HG03442 (cell line): ENCODE results near the gene CUBN.

Experiments used
- ATAC-seq: cut with Tn5 transposase; IDR thresholded peaks from one replicate; pipeline ENCODE4 v1.9.1; 2021; ENCODE audit warnings: mild to moderate bottlenecking, moderate library complexity; ENCODE audit not compliant: unreplicated experiment

The CUBN gene

DNA sequence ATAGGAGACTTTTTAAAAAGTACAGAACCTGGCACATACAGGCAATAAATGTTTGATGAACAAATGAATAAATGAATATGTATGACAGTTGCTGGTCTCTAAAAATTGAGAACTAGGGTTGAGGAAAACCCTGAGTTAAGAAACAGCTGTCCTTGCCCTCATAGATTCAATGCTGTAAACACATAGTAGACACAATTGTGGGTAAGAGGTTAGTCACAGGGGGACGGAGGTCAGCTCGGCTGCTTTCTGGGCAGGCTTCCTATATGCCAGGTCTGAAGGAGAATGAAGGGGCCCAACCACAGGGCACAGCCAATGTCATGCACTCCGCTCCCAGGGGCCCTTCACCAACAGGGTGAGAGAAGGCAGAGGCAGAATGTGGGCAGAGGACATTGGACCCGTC lies 169.1 kb downstream of the CUBN start:
- ATAC-seq, result no peak

GRCh38 chr10:16957038-16957437 lies 172.6 kb downstream of the CUBN start:
- no peak for ATAC-seq

DNA sequence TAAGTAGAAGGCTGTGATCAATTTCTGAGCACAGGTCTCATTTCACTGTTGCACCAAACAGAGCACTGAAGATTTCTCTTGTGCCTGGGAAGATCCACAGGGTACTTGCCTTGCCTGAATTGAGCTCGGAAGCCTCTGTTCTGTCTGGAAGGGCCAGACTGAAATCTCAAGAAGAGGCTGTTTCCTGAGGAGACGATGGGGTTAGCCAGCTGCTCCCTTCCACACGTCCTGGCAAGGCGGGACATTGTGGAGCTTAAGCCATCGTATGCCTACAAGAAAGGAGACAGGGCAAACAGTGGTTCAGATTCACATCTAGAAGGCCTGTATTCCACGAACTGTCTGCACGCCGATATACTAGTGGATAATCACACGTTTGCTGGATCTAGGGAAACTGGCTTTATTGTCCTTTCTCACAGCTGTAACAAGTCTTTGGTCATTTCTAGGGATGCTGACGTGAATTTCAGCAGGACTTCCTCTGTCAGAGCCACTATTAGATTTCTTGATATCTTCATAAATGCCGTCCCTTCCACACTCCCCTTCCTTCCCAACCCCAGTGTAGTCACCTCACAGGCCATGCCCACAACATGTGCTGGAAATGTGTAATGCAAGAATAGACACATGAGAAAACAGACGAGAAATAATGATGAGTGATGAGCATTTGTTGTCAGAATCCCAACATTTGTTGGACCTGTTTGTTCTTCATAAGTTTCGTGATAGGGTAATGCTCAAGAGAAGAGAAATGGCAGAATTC lies 175.2 kb downstream of the CUBN start:
- ATAC-seq, result no peak

DNA sequence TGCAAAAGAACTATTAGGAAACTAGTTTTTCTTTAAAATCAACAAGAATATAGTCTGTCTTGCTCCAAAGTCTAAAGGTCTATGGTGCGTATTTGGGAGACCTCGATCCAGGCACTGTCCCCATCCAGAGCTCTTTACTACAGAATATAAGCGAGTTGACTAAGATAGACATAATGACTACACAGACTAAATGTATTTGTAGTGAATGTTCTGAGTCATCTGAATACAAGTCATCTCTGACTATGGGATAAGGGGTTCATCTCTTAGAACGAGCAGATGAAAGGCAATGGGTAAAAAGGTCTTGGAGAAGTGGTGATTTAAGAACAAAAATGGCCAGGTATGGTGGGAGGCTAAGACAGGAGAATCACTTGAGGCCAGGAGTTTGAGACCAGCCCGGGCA lies 176.3 kb downstream of the CUBN start:
- ATAC-seq, result no peak

DNA sequence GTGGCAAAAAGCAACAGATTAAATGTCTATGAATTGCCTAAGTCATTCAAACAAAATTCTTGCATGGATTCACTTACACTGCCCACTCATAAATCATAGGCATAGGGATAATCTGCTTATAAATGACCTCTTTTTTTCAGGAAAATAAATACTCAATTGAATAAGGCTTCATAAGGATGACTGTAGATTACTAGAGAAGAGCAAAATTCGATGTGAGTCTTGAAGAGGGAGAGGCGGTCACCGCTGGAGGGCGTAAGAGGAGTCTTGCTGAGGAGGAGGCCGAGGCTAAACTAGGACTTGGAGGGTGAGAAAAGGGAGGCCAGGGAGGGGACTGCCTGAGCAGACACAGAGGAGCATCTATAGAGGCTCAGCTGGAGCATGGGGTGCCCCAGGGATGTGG lies 177.0 kb downstream of the CUBN start:
- ATAC-seq, result no peak

GRCh38 chr10:16952080-16952479 lies 177.5 kb downstream of the CUBN start:
- ATAC-seq, result no peak

- ATAC-seq, result no peak
Measured at GRCh38 chr10:16950656-16951601, 178.7 kb downstream of the CUBN start.

- no peak for ATAC-seq
Measured at GRCh38 chr10:16949816-16950215, 179.8 kb downstream of the CUBN start.

- no peak for ATAC-seq
Measured at GRCh38 chr10:16948361-16948760, 181.2 kb downstream of the CUBN start.

GRCh38 chr10:16947069-16947468 lies 182.5 kb downstream of the CUBN start:
- ATAC-seq, result no peak

GRCh38 chr10:16945593-16945992 lies 184.0 kb downstream of the CUBN start:
- no peak for ATAC-seq

- ATAC-seq, result no peak
Measured at GRCh38 chr10:16944986-16945385, 184.6 kb downstream of the CUBN start.

DNA sequence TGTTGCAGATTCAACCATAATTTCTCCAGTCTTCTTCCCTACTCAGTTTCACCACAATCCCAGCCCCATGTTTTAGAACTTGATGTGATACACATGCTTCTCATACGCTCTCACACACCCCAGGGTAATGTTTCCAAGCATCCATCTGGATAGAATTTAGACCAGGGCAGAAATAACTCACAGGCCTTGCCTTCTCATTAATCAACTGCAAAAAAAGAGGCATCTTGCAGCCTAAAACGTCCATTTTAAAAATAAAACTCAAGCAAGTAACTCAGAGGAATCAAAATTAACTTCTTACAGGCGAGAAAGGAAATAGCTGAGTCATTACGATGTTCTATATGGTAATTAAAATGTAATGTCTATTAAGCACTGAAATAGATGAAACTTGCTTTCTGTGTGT lies 185.2 kb downstream of the CUBN start:
- no peak for ATAC-seq

DNA sequence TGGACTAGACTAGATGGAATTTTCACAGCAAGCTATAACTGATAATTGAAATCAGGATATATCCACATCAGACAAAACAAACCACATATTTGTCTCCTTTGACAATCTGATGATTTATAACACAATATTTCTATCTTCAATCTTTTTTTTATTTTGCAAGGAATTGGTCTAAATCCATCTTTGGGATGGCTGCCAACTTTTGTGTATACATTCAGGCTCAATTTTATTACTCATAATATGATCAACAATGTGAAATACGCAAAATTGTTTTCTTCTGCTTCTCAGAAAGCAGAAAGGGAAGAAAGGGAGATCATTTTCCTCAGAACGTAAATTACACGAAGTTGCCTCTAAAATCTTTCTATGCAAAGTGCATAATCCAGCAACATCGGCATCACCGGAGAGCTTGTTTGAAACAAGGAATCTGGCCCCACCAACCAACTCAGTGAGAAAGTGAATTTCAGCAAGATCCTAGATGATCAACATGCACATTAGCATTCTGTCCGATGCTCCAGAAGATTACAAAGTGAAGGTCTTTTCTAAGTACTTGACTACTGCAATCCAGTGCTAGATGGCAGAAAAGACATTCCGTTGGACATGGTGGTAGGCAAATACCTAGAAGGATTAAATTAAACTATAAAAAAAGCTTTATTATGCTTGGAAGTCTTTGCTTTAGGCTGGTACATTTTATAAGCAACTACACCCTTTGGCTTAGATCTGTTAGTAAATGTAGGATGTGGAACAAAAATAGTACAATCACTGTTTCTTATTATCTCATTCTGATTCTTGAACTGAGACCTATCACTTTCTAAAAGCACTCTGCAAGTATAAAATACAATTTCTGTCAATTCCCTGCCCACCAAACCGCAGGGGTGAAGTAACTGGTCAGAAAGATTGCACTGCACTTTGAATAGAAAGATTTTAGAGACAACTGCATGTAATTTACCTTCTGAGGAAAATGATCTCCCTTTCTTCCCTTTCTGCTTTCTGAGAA lies 186.0 kb downstream of the CUBN start:
- ATAC-seq, result no peak

DNA sequence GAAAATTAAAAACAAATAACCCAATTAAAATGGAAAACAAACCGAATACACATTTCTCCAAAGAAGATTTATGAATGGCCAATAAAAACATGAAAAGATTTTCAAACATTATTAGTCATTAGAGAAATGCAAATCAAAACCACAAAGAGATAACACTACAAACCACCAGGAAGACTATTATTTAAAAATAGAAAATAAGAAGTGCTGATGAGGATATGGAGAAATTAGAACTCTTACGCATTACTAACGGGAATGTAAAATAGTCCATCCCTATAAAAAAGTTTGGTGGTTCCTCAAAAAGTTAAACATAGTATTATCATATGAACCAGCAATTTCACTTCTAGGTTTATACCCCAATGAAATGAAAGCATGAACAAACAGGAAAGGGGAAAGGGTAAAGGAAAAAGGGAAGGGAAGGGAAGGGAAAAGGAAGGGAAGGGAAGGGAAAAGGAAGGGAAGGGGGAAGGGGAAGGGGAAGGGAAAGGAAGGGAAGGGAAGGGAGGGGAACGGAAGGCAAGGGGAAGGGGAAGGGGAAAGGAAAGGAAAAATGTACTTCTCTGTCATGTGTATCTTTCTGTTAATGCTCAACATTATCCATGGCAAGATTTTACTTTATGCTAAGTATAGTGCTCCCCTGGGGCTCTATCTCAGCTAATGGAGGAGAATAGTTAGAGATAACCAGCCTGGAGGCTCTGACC lies 187.1 kb downstream of the CUBN start:
- ATAC-seq, result no peak

DNA sequence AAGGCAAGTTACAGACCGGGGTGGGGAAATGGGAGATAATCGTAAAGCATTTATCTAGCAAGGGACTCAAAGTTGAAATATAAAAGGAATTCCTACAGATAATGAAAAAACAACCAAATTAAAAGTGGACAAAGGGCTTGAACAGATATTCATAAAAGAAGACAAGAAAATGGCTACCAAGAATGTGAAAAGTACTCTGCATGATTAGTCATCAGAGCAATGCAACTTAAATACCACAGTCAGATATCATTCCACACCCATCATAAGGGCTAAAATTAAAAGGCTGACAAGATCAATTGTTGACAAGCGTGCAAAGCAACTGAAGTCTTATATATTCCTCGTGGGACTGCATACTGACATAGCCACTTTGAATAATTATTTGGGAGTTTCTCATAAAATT lies 187.7 kb downstream of the CUBN start:
- no peak for ATAC-seq

GRCh38 chr10:16941067-16941466 lies 188.5 kb downstream of the CUBN start:
- no peak for ATAC-seq

GRCh38 chr10:16938952-16939351 lies 190.7 kb downstream of the CUBN start:
- no peak for ATAC-seq

DNA sequence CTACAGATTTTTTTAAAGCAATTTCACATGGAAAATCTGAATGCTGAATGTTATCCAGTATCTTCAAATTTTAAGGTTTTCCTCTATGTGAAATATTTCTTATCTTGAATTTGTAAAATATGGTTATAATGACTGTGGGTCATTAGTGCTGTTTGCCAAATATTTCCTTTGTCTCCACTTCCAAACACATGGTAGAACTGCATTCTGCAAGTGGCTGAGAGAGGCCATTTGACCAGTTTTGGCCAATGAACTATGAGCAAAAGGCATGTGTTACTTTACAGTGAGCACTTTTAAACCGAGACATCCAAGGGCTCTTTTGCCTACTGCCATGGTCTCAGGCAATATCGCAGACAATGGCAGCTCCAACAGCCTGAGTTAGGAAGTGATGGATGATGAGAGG lies 195.2 kb downstream of the CUBN start:
- no peak for ATAC-seq

DNA sequence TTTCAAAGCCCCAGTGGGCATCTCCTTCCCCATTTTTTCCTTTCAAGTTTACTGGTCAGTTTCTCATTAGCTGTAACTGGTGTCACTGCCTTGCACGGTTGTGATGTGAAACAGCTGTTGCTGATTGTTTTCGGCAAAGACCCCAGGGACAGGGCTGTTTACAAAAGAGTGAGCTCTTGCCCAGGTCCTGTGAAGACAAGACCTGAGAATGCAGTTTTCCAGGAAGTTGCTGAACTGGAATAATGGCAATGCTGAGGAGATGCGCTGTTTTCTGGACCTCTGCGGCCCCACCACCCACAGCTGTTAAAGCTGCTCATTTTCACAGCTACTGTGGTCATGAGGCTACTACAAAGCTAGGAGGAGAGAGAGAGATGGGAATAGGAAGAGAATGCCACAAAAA lies 195.8 kb downstream of the CUBN start:
- ATAC-seq, result no peak
